GM19438 (cell line): ENCODE measurements around the gene DBNDD2.

Source experiments
- ATAC-seq: cut with Tn5 transposase; IDR thresholded peaks from one replicate; pipeline ENCODE4 v1.9.1; 2021; ENCODE audit warnings: low read depth; ENCODE audit not compliant: unreplicated experiment

DBNDD2 gene

GRCh38 chr20:45445805-45446562, 37.9 kb downstream of the DBNDD2 start:
- ATAC-seq: no peak

GRCh38 chr20:45448270-45448669, 40.2 kb downstream of the DBNDD2 start:
- no peak for ATAC-seq

- ATAC-seq: no peak
These were observed 41.4 kb downstream of the DBNDD2 start for GRCh38 chr20:45449528-45449927.

- ATAC-seq: no peak
These were observed 42.2 kb downstream of the DBNDD2 start for GRCh38 chr20:45450097-45450818.

- no peak for ATAC-seq
These were observed 44.1 kb downstream of the DBNDD2 start for GRCh38 chr20:45452238-45452637.

GRCh38 chr20:45452772-45453691, 44.9 kb downstream of the DBNDD2 start:
- ATAC-seq: no peak

- no peak for ATAC-seq
These were observed 48.5 kb downstream of the DBNDD2 start for GRCh38 chr20:45456632-45457031.

GRCh38 chr20:45459606-45460005, 51.5 kb downstream of the DBNDD2 start:
- ATAC-seq: no peak
